ENCODE measurements around the gene CLCN5. TPM values are rescaled to one million over a fixed set of nuclear protein-coding genes. Genes with fewer than 3 reads are reported as not detected.
A peak's percentile ranks its signal among the peaks of the same experiment; 100 is the strongest.

Gene CLCN5
- total RNA-seq, 1 experiment from 2014 or later: 13.6 TPM

- Mint-ChIP-seq H3K27ac (ENCODE audit: unreplicated experiment) (no peak overlapping the region), H3K27me3 (ENCODE audit: unreplicated experiment) (no peaks in the 10 kb centered on the region), H3K36me3 (ENCODE audit: insufficient read depth, unreplicated experiment) (no peaks in the 10 kb centered on the region), H3K4me3 (ENCODE audit: low read depth, unreplicated experiment) (no peak overlapping the region), H3K4me1 (ENCODE audit: low read depth, unreplicated experiment) (peaks cover 42% of the 10 kb centered on the region), H3K9me3 (ENCODE audit: low read depth, unreplicated experiment) (no peaks in the 10 kb centered on the region)
- no peak for DNase-seq
- no TSS peak for BruUV-seq (replicated peaks)
- TF ChIP-seq CTCF (IDR thresholded peaks at IDR 0.05; ENCODE audit: unreplicated experiment): no peak
- intact Hi-C loops (cut with micrococcal nuclease; ENCODE audit: unreplicated experiment): loop anchor here (5.0 to 10.0 kb wide), 2 partner anchors 46 to 339 kb away; no protein-coding TSS in a partner anchor
- CTCF ChIA-PET: no interaction called here
These were observed 183.8 kb downstream of the CLCN5 start for GRCh38 chrX:50106051-50106675.

- CTCF ChIA-PET: no interaction called here
- TF ChIP-seq CTCF (IDR thresholded peaks at IDR 0.05; ENCODE audit: unreplicated experiment): no peak
- Mint-ChIP-seq H3K27me3 (ENCODE audit: unreplicated experiment) (no peaks in the 10 kb centered on the region), H3K36me3 (ENCODE audit: insufficient read depth, unreplicated experiment) (no peaks in the 10 kb centered on the region), H3K9me3 (ENCODE audit: low read depth, unreplicated experiment) (no peaks in the 10 kb centered on the region), H3K4me3 (ENCODE audit: low read depth, unreplicated experiment) (no peak overlapping the region), H3K4me1 (ENCODE audit: low read depth, unreplicated experiment) (peaks cover 53% of the 10 kb centered on the region), H3K27ac (ENCODE audit: unreplicated experiment) (peak overlapping the region; percentile 41)
- no TSS peak for BruUV-seq (replicated peaks)
- intact Hi-C loops (cut with micrococcal nuclease; ENCODE audit: unreplicated experiment): loop anchor here (5.0 to 10.0 kb wide), 2 partner anchors 45 to 337 kb away; no protein-coding TSS in a partner anchor
- DNase-seq: no peak
These were observed 185.1 kb downstream of the CLCN5 start for GRCh38 chrX:50107470-50107869.

GRCh38 chrX:50108264-50108663 is 185.9 kb downstream of the CLCN5 start:
- no TSS peak for BruUV-seq (replicated peaks)
- Mint-ChIP-seq H3K4me3 (ENCODE audit: low read depth, unreplicated experiment) (no peak overlapping the region), H3K36me3 (ENCODE audit: insufficient read depth, unreplicated experiment) (no peaks in the 10 kb centered on the region), H3K27ac (ENCODE audit: unreplicated experiment) (peak overlapping the region; percentile 41), H3K4me1 (ENCODE audit: low read depth, unreplicated experiment) (peaks cover 45% of the 10 kb centered on the region), H3K27me3 (ENCODE audit: unreplicated experiment) (no peaks in the 10 kb centered on the region), H3K9me3 (ENCODE audit: low read depth, unreplicated experiment) (no peaks in the 10 kb centered on the region)
- TF ChIP-seq CTCF (IDR thresholded peaks at IDR 0.05; ENCODE audit: unreplicated experiment): no peak
- DNase-seq: peak; percentile 8
- intact Hi-C loops (cut with micrococcal nuclease; ENCODE audit: unreplicated experiment): loop anchor here (2.0 to 10.0 kb wide), 3 partner anchors 44 to 337 kb away; no protein-coding TSS in a partner anchor
- CTCF ChIA-PET: no interaction called here

GRCh38 chrX:50111742-50112141 is 189.3 kb downstream of the CLCN5 start:
- no TSS peak for BruUV-seq (replicated peaks)
- Mint-ChIP-seq H3K4me3 (ENCODE audit: low read depth, unreplicated experiment) (no peak overlapping the region), H3K4me1 (ENCODE audit: low read depth, unreplicated experiment) (peaks cover 58% of the 10 kb centered on the region), H3K36me3 (ENCODE audit: insufficient read depth, unreplicated experiment) (no peaks in the 10 kb centered on the region), H3K9me3 (ENCODE audit: low read depth, unreplicated experiment) (no peaks in the 10 kb centered on the region), H3K27ac (ENCODE audit: unreplicated experiment) (peak overlapping the region; percentile 64), H3K27me3 (ENCODE audit: unreplicated experiment) (no peaks in the 10 kb centered on the region)
- peak; percentile 45 for DNase-seq
- CTCF ChIA-PET: no interaction called here
- intact Hi-C loops (cut with micrococcal nuclease; ENCODE audit: unreplicated experiment): no loop called here
- TF ChIP-seq CTCF (IDR thresholded peaks at IDR 0.05; ENCODE audit: unreplicated experiment): no peak

Measured in Calu3 (cell line).